ENCODE data around the gene ANKRD16.

DNA sequence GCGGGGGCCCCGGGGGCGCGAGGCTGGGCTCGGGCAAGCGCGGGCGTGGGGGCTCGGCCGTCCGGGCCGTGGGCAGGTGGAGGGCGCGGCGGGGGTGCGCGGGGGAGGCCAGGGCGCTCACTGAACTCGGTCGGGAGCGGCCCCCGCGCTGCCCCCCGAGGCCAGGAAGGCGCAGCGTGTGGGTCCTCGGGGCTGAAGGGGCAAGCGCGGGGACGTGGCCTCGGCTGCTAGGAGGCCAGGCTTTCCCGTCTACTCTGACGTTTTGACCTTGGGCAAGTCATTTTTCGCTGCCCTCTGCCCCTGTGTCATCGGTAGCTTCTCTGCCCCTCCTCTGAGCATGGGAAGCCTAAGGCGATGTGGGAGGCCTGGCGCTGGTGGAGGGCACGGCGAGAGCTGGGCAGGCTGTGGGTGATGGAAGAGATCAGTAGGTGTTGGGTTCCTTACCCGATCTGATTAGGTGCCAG lies 791 bp upstream of the ANKRD16 start:
- TF ChIP-seq, protein P1, sequence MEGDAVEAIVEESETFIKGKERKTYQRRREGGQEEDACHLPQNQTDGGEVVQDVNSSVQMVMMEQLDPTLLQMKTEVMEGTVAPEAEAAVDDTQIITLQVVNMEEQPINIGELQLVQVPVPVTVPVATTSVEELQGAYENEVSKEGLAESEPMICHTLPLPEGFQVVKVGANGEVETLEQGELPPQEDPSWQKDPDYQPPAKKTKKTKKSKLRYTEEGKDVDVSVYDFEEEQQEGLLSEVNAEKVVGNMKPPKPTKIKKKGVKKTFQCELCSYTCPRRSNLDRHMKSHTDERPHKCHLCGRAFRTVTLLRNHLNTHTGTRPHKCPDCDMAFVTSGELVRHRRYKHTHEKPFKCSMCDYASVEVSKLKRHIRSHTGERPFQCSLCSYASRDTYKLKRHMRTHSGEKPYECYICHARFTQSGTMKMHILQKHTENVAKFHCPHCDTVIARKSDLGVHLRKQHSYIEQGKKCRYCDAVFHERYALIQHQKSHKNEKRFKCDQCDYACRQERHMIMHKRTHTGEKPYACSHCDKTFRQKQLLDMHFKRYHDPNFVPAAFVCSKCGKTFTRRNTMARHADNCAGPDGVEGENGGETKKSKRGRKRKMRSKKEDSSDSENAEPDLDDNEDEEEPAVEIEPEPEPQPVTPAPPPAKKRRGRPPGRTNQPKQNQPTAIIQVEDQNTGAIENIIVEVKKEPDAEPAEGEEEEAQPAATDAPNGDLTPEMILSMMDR (IDR thresholded peaks at IDR 0.05; ENCODE audit: insufficient read depth, low read depth, low read length): no peak
- no peak for TF ChIP-seq EZH2 (IDR thresholded peaks at IDR 0.05; ENCODE audit: insufficient read depth, low read length)

All from astrocyte (in vitro differentiated cells and primary cell).